RWPE1 (cell line): ENCODE measurements around the gene RRAD.
A peak's percentile ranks its signal among the peaks of the same experiment; 100 is the strongest.
"Not testable (repeated sequence)": the region's sequence is repeated elsewhere in the genome, so short reads cannot be mapped to it uniquely, and the experiment has no call there.

ENCODE experiments used
- CTCF ChIA-PET: fragments of 350-600 bp; sonication (Branson Sonifier 250); formaldehyde crosslinking; extraction: SDS; loops from one replicate; lab custom pipeline; 2021; lab: Yijun Ruan, JAX
- POLR2A ChIA-PET: fragments of 400-600 bp; formaldehyde crosslinking; extraction: SDS; loops from one replicate; lab custom pipeline; 2020; ENCODE audit warnings: antibody characterized with exemption; ENCODE audit not compliant: low non-redundant PET; lab: Yijun Ruan, JAX
- DNase-seq: peaks from one replicate; pipeline ENCODE4 v3.0.0; 2012; ENCODE audit warnings: low spot score
- H3K27ac ChIP-seq: fragments of 450-650 bp; 2 replicates; pipeline ENCODE4 v1.5.1; 2017
- TF ChIP-seq, protein P1 (sequence below): fragments of 450-650 bp; conservative IDR thresholded peaks from 2 replicates; pipeline ENCODE4 v1.5.1; 2017; ENCODE audit warnings: low read depth, mild to moderate bottlenecking

The RRAD gene, protein sequence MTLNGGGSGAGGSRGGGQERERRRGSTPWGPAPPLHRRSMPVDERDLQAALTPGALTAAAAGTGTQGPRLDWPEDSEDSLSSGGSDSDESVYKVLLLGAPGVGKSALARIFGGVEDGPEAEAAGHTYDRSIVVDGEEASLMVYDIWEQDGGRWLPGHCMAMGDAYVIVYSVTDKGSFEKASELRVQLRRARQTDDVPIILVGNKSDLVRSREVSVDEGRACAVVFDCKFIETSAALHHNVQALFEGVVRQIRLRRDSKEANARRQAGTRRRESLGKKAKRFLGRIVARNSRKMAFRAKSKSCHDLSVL

DNA sequence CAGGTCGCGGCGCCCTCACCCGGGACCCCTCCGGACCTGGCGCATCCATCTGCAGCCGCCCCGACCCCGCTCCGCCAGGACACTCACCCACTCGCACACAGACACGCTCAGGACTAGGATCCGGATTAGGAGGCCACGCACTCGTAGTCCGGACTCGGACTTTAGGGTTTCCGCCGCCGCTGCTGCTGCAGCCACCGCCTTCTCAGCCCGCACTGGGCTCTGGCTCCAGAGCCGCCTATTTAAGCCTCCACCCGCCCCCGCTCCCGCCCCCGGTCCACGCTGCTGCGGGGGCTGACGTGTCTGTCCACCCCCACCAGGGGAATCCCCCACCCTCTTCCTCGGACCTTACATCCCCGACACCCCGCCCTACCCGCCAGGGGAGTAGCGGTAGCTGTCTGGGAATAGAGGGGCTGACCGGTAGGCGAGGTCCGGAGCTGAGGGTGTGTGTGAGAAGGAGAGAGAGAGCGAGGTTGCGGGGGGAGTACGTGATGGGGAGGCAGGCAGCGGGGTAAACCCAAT is at the start of gene RRAD:
Gene RRAD (minus strand): TSS at position 214 of the 519 bp plus-strand sequence. CDS start 356 bp downstream, outside the sequence.
- ChIA-PET POLR2A (no interaction called here), CTCF (no interaction called here)
- TF ChIP-seq, protein P1, sequence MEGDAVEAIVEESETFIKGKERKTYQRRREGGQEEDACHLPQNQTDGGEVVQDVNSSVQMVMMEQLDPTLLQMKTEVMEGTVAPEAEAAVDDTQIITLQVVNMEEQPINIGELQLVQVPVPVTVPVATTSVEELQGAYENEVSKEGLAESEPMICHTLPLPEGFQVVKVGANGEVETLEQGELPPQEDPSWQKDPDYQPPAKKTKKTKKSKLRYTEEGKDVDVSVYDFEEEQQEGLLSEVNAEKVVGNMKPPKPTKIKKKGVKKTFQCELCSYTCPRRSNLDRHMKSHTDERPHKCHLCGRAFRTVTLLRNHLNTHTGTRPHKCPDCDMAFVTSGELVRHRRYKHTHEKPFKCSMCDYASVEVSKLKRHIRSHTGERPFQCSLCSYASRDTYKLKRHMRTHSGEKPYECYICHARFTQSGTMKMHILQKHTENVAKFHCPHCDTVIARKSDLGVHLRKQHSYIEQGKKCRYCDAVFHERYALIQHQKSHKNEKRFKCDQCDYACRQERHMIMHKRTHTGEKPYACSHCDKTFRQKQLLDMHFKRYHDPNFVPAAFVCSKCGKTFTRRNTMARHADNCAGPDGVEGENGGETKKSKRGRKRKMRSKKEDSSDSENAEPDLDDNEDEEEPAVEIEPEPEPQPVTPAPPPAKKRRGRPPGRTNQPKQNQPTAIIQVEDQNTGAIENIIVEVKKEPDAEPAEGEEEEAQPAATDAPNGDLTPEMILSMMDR: no peak
- peak within 1 kb of the TSS; percentile 4; the same call in 1 of the 2 replicates for H3K27ac ChIP-seq
- no peak for DNase-seq

DNA sequence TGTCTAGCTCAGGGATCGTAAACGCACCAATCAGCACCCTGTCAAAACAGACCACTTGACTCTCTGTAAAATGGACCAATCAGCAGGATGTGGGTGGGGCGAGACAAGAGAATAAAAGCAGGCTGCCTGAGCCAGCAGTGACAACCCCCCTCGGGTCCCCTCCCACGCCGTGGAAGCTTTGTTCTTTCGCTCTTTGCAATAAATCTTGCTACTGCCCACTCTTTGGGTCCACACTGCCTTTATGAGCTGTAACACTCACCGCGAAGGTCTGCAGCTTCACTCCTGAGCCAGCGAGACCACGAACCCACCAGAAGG is 49.6 kb upstream of the RRAD start:
- CTCF ChIA-PET: interaction anchor here (0.7 kb wide), 1 partner anchor 540 kb away, joined by 3 read pairs; no protein-coding TSS in a partner anchor
- DNase-seq, H3K27ac ChIP-seq, POLR2A ChIA-PET: not testable (repeated sequence)

DNA sequence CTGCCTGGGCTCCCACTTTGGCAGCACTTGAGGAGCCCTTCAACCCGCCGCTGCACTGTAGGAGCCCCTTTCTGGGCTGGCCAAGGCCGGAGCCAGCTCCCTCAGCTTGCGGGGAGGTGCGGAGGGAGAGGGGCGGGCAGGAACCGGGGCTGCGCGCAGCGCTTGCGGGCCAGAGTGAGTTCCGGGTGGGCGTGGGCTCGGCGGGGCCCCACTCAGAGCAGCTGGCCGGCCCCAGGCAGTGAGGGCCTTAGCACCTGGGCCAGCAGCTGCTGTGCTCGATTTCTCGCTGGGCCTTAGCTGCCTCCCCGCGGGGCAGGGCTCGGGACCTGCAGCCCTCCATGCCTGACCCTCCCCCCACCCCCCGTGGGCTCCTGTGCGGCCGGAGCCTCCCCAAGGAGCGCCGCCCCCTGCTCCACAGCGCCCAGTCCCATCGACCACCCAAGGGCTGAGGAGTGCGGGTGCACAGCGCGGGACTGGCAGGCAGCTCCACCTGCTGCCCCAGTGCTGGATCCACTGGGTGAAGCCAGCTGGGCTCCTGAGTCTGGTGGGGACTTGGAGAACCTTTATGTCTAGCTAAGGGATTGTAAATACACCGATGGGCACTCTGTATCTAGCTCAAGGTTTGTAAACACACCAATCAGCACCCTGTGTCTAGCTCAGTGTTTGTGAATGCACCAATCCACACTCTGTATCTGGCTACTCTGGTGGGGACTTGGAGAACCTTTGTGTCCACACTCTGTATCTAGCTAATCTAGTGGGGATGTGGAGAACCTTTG is 49.0 kb upstream of the RRAD start:
- POLR2A ChIA-PET, H3K27ac ChIP-seq, DNase-seq: not testable (repeated sequence)
- CTCF ChIA-PET: interaction anchor here (0.7 to 2.7 kb wide), 3 partner anchors 80 to 540 kb away, joined by 3 to 11 read pairs (median 3); no protein-coding TSS in a partner anchor

DNA sequence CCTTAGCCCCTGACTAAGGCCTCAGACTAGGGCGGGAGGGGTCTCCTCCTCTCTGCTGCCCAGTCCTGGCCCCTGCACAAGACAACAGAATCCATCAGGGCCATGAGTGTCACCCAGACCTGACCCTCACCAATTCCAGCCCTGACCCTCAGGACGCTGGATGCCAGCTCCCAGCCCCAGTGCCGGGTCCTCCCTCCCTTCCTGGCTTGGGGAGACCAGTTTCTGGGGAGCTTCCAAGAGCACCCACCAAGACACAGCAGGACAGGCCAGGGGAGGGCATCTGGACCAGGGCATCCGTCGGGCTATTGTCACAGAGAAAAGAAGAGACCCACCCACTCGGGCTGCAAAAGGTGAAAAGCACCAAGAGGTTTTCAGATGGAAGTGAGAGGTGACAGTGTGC is 48.4 kb upstream of the RRAD start:
- no peak overlapping the region for H3K27ac ChIP-seq
- ChIA-PET POLR2A (no interaction called here), CTCF (interaction anchor here (0.7 to 2.7 kb wide), 3 partner anchors 81 to 182 kb away, joined by 3 to 11 read pairs (median 3); no protein-coding TSS in a partner anchor)
- no peak for DNase-seq
- TF ChIP-seq, protein P1: no peak

DNA sequence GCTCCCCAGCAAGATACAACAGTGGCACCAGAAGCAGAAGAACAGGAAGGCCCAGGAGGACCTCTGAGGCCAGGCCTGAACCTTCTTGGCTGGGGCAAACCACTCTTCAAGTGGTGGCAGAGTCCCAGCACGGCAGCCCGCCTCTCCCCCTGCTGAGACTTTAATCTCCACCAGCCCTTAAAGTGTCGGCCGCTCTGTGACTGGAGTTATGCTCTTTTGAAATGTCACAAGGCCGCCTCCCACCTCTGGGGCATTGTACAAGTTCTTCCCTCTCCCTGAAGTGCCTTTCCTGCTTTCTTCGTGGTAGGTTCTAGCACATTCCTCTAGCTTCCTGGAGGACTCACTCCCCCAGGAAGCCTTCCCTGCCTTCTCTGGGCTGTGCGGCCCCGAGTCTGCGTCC is 47.6 kb upstream of the RRAD start:
- CTCF ChIA-PET: interaction anchor here (0.7 to 2.7 kb wide), 2 partner anchors 126 to 182 kb away, joined by 3 to 11 read pairs; no protein-coding TSS in a partner anchor
- no peak for DNase-seq
- no peak overlapping the region for H3K27ac ChIP-seq
- TF ChIP-seq, protein P1: no peak
- POLR2A ChIA-PET: no interaction called here

DNA sequence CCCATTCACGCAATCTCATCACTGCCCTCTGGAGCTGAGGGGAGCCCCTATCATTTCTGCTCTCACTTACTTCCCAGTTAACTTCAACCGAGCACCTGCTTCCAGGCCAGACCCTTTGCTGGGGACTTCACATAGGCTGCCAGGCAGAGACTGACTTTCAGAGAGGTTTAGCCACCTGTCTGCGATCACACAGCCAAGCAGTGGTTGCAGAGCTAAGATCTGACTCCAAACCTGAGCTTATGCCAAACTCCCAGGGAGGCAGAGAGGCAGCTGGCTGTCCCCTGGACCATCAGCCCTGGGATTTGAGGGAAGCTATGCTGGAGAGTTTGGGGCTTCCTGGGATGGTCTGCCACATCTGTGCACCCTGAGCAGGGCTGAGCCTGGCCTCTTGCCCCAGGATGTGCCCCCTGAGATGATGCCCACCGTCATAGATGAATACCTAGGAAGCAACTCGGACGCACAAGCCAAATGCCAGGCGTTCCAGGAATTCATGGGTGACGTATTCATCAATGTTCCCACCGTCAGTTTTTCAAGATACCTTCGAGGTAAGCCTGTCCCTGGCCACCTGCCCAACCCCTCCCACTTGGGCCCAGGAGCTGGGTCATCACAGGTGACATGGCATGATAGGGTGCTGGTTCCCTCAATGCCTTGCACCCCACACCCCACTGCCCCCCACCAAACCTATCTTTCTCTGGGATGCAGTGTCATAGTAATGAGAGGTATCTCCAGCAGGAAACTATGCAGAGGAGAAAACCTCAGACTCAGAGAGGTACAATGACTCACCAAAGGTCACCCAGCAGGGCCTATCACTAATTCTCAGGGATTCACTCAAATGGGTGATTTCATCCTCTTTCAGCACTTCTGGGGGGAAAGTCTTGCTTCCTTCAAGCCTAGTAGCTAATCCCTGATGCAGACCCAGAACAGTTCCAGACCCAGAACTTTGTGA is 45.7 kb upstream of the RRAD start:
- ChIA-PET POLR2A (interaction anchor here (0.6 kb wide), 1 partner anchor 188 kb away, joined by 3 read pairs; the partner anchor contains the start of genes FBXL8 and TRADD), CTCF (interaction anchor here (0.6 to 0.9 kb wide), 2 partner anchors 76 to 136 kb away, joined by 3 read pairs; no protein-coding TSS in a partner anchor)
- DNase-seq: peak; percentile 49
- H3K27ac ChIP-seq: no peak overlapping the region; the same call in 1 of the 2 replicates
- TF ChIP-seq, protein P1: no peak
